A673 (cell line): ENCODE data around the gene DSP.

Source experiments
- CTCF ChIP-seq: fragments of 300-800, 200-600 bp; sonication (generic); conservative IDR thresholded peaks from 2 replicates; pipeline ENCODE4 v1.5.1; 2017; ENCODE audit warnings: low read depth, mild to moderate bottlenecking, antibody characterized with exemption, low read length, moderate library complexity, mixed read lengths
- EZH2 ChIP-seq: fragments of 200-600 bp; sonication (generic); IDR thresholded peaks from 2 replicates; pipeline ENCODE4 v1.6.1; 2017; ENCODE audit warnings: borderline replicate concordance, low read depth, mild to moderate bottlenecking, mixed read lengths, antibody characterized with exemption, low read length; ENCODE audit not compliant: poor library complexity, severe bottlenecking

- no peak for TF ChIP-seq CTCF
- TF ChIP-seq EZH2, result no peak
Measured at GRCh38 chr6:7557652-7558051, 16.2 kb downstream of the DSP start.
